GM12892 (cell line): ENCODE results near the gene LDHD.

ENCODE experiments used
- DNase-seq: peaks from one replicate; pipeline ENCODE4 v3.0.0; 2011; ENCODE audit not compliant: insufficient read length
- FAIRE-seq: peaks from 2 replicates; lab custom pipeline; 2011; peaks lifted over from hg19 to GRCh38; lab: Jason Lieb, UNC
- POLR2A ChIP-seq: IDR thresholded peaks from 2 replicates; pipeline ENCODE4 v1.6.1; 2011; ENCODE audit warnings: low read depth, low read length, control low read depth
- POLR2AphosphoS5 ChIP-seq: IDR thresholded peaks from 2 replicates; pipeline ENCODE4 v1.6.1; 2011; ENCODE audit warnings: low read depth, low read length, control low read depth
- TAF1 ChIP-seq: IDR thresholded peaks from 2 replicates; pipeline ENCODE4 v1.6.1; 2011; ENCODE audit warnings: low read depth, mild to moderate bottlenecking, control low read depth, low read length, borderline replicate concordance

The LDHD gene

DNA sequence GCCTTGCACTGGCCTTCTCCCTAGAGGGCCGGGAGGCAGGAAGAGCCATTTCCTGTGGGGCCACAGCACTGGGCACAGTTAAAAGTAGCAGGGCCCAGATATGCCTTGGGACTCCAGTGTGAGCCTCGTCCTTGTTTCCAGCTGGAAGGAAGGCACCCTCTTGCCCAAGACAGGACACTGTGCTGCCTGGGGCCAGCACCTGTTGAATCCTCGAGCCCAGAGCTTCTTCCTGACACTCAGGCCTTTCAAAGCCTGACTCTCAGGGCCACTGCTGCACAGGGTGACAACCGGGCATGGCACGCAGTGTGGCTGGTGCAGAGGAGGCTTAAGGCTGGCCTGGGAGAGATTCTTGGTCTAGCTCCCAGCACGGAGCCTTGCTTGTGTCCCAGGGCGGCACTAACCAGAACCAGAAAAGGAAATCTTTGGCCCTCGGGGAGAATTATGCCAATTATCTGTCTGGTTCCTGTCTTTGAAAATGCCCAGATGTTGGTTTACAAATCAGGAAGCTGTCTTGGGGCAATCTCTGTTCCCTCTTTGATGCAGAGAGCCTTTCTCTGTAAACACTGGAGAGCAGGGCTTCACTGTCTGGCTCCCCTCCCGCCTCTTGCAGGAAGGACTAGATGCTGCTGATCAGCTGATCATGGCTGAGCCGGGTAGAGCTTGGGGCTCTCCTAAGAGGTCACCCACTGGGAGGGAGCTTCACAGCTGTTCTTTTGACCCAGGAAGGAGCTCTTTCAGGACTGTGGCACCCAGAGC is 11.1 kb downstream of the LDHD start:
- DNase-seq: no peak
- no peak for FAIRE-seq
- TF ChIP-seq POLR2AphosphoS5: no peak
- no peak for TF ChIP-seq TAF1
- TF ChIP-seq POLR2A: no peak

DNA sequence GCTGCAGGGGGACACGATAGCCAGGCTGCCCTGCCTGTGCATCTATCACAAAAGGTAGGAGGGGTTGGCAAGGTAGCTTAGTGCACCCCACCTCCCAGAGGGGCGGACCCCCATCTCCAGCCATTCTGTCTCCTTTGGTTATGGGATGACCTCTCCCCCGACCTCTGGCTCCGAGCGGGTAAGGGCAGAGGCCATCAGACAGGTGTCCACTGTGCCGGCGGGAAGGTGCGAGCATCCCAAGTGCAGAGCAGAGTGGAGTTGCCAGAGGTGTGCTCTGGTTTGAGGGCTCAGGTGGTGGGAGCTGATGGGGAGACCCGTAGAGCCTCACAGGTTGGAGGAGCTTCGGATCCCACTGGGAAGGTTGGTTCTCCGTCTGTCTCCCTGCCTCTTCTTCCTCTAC is 11.7 kb downstream of the LDHD start:
- TF ChIP-seq TAF1 (no peak), POLR2AphosphoS5 (no peak), POLR2A (no peak)
- DNase-seq: no peak
- no peak for FAIRE-seq

DNA sequence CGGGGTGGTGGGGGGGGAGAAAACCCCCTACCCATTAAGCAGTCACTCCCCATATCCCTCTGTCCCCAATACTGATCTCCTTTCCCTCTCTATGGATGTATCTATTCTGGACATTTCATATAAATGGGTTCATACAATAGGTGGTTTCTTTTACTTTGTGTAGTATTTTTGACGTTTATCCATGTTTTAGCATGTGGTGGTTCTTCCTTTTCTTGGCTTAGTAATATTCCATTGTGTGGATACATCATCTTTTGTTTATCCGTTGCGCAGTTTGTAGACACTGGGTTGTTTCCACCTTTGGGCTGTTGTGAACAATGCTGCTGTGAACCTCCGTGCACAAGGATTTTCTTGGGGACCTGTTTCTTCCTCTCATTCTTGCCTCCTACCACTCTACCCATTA is 12.6 kb downstream of the LDHD start:
- FAIRE-seq: no peak
- DNase-seq: no peak
- TF ChIP-seq POLR2A: no peak
- no peak for TF ChIP-seq TAF1
- no peak for TF ChIP-seq POLR2AphosphoS5

DNA sequence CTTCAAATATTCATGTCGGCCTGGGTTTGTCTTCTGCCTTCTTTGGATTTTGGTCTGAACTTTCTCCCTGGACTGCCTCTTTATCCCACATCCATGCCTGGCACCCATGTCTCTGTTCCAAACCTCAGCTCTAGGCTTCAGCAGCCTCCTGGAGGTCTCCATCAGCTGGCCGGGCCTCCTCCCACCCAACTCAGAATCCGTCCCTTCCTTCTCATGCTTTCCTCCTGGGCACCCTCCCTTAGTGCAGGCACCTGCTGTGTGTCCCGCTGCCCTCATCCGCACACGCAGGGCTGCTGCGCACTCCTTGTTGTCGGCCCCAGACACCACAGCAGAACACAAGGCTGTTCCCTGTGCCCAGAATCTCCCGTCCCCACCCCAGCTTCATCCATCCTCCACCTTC is 14.0 kb downstream of the LDHD start:
- DNase-seq (no peak), FAIRE-seq (no peak)
- TF ChIP-seq POLR2A (no peak), TAF1 (no peak), POLR2AphosphoS5 (no peak)

DNA sequence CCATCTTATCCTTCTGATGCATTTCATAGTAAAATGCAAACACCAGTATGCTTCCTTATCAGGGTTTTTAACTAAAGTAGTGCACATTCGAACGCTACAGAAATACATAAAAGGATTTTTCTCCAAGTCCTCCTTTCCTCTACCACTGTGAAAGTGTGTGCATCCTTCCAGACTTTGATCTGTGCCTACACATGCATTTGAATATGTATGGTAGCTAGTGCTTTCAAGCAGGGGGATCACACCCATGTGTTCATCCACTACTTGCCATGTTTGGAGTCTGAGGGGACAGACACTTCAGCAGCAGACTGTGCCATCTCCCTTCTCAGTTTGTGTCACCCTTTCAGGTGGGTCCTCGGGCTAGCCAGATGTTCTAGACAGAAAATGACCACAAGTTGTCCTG is 14.9 kb downstream of the LDHD start:
- no peak for TF ChIP-seq POLR2AphosphoS5
- TF ChIP-seq TAF1: no peak
- TF ChIP-seq POLR2A: no peak
- FAIRE-seq (peak; percentile 62), DNase-seq (no peak)

DNA sequence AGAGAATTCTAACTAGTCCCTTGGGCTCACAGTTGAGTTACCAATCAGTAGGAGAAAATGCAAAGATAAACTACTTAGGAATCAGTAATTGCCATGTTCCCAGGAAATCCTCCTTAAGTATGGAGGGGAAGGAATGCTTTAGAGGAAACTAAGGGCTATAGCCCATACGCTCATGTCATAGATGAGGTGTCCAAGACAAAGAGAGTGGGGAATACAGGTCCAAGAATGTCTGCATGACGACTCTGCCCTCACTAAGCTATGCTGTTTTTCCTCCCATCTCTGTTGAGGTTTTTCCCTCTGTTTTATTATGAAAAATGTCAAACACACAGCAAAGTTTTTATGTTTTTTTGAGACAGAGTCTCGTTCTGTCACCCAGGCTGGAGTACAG is 16.0 kb downstream of the LDHD start:
- FAIRE-seq: no peak
- TF ChIP-seq TAF1: no peak
- TF ChIP-seq POLR2A: no peak
- no peak for TF ChIP-seq POLR2AphosphoS5
- no peak for DNase-seq

DNA sequence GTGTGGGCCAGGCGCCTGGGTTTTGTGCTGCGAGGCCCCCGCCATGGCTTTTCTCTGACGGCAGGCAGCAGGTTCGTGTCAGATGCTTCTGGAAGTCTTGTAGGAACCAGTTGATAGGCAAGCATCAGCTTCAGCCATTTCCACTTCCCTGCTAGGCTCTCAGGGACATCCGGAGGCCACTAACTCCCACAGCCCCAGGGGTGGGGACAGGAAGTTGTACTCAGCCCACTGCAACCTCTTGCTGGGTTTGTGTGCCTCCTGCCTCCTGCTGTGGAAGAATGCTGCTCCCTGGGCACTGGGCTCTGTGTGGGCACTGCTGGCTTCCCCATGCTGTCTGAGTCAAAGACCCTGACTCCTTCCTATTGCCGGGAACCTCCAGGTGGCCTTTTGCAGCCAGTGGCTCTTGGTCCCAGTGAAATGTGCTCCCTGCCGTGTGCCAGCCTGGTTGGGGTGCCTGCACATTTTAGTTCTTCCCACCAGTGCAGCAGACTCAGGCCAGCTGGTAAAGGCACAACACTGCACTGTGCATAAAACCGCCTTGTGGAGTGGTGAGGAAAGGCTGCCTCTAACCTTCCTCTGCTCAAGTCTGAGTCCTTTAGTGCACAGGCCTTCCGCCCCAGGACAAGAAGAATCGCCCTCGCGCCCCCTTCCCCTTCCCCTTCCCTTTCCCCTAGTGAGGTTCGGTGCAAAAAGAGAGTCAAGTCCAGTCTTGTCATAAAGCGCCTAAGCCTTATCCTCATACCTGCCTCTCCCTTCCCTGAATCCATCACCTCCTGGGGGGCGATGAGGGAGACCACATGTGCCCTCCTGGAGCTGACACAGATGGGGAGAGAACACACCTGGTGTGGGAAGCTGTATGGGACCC is 16.6 kb downstream of the LDHD start:
- DNase-seq: no peak
- TF ChIP-seq TAF1 (no peak), POLR2AphosphoS5 (no peak)
- peak; percentile 80 for FAIRE-seq

DNA sequence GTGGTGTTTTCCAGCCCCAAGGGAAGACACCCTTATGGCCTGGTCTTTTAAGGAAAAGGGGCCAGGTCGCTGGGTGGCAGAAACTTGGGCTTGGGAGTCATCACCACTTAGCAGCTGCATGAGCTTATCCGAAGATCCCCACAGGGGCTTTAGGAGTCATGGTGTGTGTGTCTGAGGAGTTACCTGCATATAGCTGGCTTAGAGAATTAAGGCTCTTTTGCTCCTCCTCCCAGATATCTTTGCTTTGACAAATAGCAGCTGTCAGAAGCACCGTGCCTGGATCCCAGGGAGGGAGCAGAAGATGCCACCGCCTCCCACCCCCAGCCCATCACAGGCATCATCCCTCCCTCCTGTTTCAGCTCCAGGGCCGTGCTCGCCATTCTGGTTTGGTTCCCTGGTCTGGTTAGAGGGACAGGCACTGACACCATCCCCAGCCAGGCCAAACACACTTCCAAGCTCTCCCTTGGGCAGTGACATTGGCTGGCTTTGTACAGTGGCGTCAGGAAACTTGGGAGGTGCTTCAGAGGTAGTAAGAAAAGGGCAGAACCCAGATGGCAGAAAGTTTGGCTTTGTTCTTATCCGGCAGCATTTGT is 17.4 kb downstream of the LDHD start:
- no peak for DNase-seq
- TF ChIP-seq TAF1 (no peak), POLR2AphosphoS5 (no peak), POLR2A (no peak)
- peak; percentile 42 for FAIRE-seq

DNA sequence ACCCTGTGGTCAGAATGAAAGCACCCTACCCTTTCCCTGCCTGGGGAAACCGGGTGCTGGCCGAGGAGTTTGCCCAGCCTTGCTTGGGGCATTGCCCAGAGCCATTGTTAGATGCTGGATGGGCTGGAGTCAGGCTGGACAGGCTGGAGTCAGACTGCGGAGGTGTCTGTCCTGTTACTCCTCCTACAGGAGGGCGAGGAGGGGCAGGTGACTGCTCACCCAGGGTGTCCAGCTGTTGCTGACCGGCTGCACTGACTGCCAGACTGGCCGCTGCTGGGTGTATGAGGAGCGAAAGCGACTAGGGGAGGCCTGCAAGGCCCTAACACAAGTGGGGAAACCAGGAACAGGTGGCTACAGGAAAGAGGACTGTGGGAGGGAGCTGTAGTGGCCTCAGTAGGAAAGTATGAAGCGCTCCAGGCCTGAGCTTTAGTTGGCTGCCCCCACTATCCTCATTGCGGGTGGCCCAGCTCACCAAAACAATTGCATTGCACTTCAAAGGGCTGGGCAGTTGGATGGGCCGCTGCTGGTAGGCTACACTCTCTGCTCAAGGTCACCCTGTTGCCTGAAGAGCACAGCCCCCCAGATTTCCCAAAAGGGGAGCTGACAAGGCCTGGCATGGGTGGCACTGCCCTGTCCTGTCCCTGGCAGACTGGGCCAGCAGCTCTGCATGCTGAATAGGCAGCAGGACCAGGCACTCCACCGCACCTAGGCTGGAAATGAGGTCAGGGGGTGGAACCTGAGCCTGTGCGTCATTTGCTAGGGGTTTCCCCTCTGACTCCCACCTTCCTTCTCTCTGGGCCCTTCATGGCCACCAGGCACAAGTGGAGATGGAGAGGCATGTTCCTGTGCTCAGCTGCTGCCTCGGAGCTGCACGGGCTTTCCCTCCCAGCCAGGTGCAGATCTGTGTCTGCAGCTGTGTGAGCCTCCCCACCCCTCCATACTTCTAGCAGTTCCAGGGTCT is 18.4 kb downstream of the LDHD start:
- no peak for TF ChIP-seq TAF1
- no peak for TF ChIP-seq POLR2A
- TF ChIP-seq POLR2AphosphoS5: no peak
- no peak for DNase-seq

DNA sequence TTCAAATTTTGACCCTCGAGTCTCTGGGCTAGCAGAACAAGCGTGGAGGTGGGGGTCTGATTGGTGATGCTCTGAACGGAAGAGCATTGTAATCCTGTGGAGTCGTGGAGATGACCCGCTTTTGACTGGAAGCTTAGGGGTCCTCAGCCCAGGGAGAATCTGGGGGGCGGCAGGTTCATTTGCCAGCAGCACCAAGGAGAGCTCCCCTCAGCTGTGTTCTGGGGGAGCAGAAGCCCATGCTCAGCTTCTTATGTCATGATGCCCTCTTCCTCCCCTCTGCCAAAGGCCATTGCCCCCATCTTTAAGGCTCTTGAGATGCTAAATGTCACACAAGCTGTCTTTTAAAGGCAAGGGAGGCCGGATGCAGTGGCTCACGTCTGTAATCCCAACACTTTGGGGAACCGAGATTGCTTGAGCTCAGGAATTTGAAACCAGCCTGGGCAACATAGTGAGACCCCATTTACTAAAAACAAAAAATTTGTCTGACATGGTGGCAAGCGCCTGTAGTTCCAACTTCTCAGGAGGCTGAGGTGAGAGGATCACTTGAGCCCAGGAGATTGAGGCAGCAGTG is 19.3 kb downstream of the LDHD start:
- FAIRE-seq (no peak), DNase-seq (no peak)
- TF ChIP-seq TAF1: no peak
- no peak for TF ChIP-seq POLR2AphosphoS5

More for the DNA sequence above, 18.4 kb downstream of the LDHD start:
- FAIRE-seq: peak; percentile 87
